Measurements from ENCODE around the gene DSPP. TPM values are rescaled to one million over a fixed set of nuclear protein-coding genes. Genes with fewer than 3 reads are reported as not detected.

Gene DSPP
- total RNA-seq, 2 experiments from 2014 or later: not detected

Other genes starting within 250 kb of the DSPP start
- gene HSD17B11, start 217.3 kb upstream of the DSPP start, total RNA-seq: 10 to 100 TPM; 12.0 to 14.9 TPM
- gene NUDT9, start 186.0 kb upstream of the DSPP start, total RNA-seq: 10 to 100 TPM in 1 of 2 experiments, 1 to 10 TPM in 1; 9.8 to 13.3 TPM
- gene SPARCL1, start 79.2 kb upstream of the DSPP start, total RNA-seq: not detected
- not detected for gene DMP1, start 41.8 kb downstream of the DSPP start, total RNA-seq
- not detected for gene IBSP, start 191.0 kb downstream of the DSPP start, total RNA-seq
- not detected for gene MEPE, start 224.4 kb downstream of the DSPP start, total RNA-seq

Data from activated CD4-positive, alpha-beta T cell treated with anti-CD3 and anti-CD28 coated beads for 36 hours (primary cell).